ENCODE data around the gene PDE11A. TPM values are rescaled to one million over a fixed set of nuclear protein-coding genes. Genes with fewer than 3 reads are reported as not detected.

The PDE11A gene
- total and polyA plus RNA-seq, 2 donors from 2014 or later = 0.58 to 0.82 TPM

- H3K9me3 ChIP-seq (ENCODE audit: control insufficient read depth in 2 of 3, insufficient read depth in 1 of 3, low read length in 3 of 3) = no peaks in the 10 kb centered on the region
- no peaks in the 10 kb centered on the region for H3K36me3 ChIP-seq (ENCODE audit: control insufficient read depth in 2 of 3, insufficient read depth in 3 of 3, low read length in 3 of 3)
- no peak for TF ChIP-seq CTCF (IDR thresholded peaks at IDR 0.05; ENCODE audit: borderline replicate concordance, extremely low read depth, insufficient read depth)
- FAIRE-seq = no peak
- no peak overlapping the region for H3K9ac ChIP-seq (ENCODE audit: low read length in 3 of 3)
- DNase-seq = no peak
- intact Hi-C loops (cut with DNase I) = no loop called here
- H3K27me3 ChIP-seq (ENCODE audit: control insufficient read depth, insufficient read depth, low read length) = no peaks in the 10 kb centered on the region
- peaks cover 0 to 2% (median 0%) of the 10 kb centered on the region in 3 donors for H3K4me1 ChIP-seq (ENCODE audit: control insufficient read depth in 2 of 3, insufficient read depth in 2 of 3, low read depth in 1 of 3, low read length in 3 of 3)
- no peak overlapping the region for H3K4me3 ChIP-seq (ENCODE audit: low read length in 3 of 3)
- no peak overlapping the region for H3K27ac ChIP-seq (ENCODE audit: low read depth in 2 of 2, low read length in 2 of 2)
Observed at GRCh38 chr2:177747384-177747783, 325.2 kb downstream of the PDE11A start.

- Histone ChIP-seq H3K27me3 (ENCODE audit: control insufficient read depth, insufficient read depth, low read length) (no peaks in the 10 kb centered on the region), H3K36me3 (ENCODE audit: control insufficient read depth in 2 of 3, insufficient read depth in 3 of 3, low read length in 3 of 3) (no peaks in the 10 kb centered on the region), H3K4me3 (ENCODE audit: low read length in 3 of 3) (no peak overlapping the region), H3K9ac (ENCODE audit: low read length in 3 of 3) (no peak overlapping the region), H3K27ac (ENCODE audit: low read depth in 2 of 2, low read length in 2 of 2) (no peak overlapping the region), H3K4me1 (ENCODE audit: control insufficient read depth in 2 of 3, insufficient read depth in 2 of 3, low read depth in 1 of 3, low read length in 3 of 3) (peaks cover 0 to 4% (median 0%) of the 10 kb centered on the region in 3 donors), H3K9me3 (ENCODE audit: control insufficient read depth in 2 of 3, insufficient read depth in 1 of 3, low read length in 3 of 3) (no peaks in the 10 kb centered on the region)
- no peak for TF ChIP-seq CTCF (IDR thresholded peaks at IDR 0.05; ENCODE audit: borderline replicate concordance, extremely low read depth, insufficient read depth)
- no peak for DNase-seq
- no peak for FAIRE-seq
- intact Hi-C loops (cut with DNase I) = no loop called here
Observed at GRCh38 chr2:177746358-177746757, 326.2 kb downstream of the PDE11A start.

GRCh38 chr2:177745531-177745930, 327.0 kb downstream of the PDE11A start:
- Histone ChIP-seq H3K9ac (ENCODE audit: low read length in 3 of 3) (no peak overlapping the region), H3K27ac (ENCODE audit: low read depth in 2 of 2, low read length in 2 of 2) (no peak overlapping the region), H3K4me1 (ENCODE audit: control insufficient read depth in 2 of 3, insufficient read depth in 2 of 3, low read depth in 1 of 3, low read length in 3 of 3) (peaks cover 0 to 7% (median 0%) of the 10 kb centered on the region in 3 donors), H3K4me3 (ENCODE audit: low read length in 3 of 3) (no peak overlapping the region), H3K27me3 (ENCODE audit: control insufficient read depth, insufficient read depth, low read length) (no peaks in the 10 kb centered on the region), H3K9me3 (ENCODE audit: control insufficient read depth in 2 of 3, insufficient read depth in 1 of 3, low read length in 3 of 3) (no peaks in the 10 kb centered on the region), H3K36me3 (ENCODE audit: control insufficient read depth in 2 of 3, insufficient read depth in 3 of 3, low read length in 3 of 3) (no peaks in the 10 kb centered on the region)
- FAIRE-seq (no peak), DNase-seq (no peak)
- TF ChIP-seq CTCF (IDR thresholded peaks at IDR 0.05; ENCODE audit: borderline replicate concordance, extremely low read depth, insufficient read depth) = no peak
- intact Hi-C loops (cut with DNase I) = no loop called here

GRCh38 chr2:177742851-177743250, 329.7 kb downstream of the PDE11A start:
- no peak for TF ChIP-seq CTCF (IDR thresholded peaks at IDR 0.05; ENCODE audit: borderline replicate concordance, extremely low read depth, insufficient read depth)
- intact Hi-C loops (cut with DNase I) = no loop called here
- H3K27ac ChIP-seq (ENCODE audit: low read depth in 2 of 2, low read length in 2 of 2) = no peak overlapping the region
- no peak overlapping the region for H3K9ac ChIP-seq (ENCODE audit: low read length in 3 of 3)
- H3K4me3 ChIP-seq (ENCODE audit: low read length in 3 of 3) = no peak overlapping the region
- no peaks in the 10 kb centered on the region for H3K36me3 ChIP-seq (ENCODE audit: control insufficient read depth in 2 of 3, insufficient read depth in 3 of 3, low read length in 3 of 3)
- H3K27me3 ChIP-seq (ENCODE audit: control insufficient read depth, insufficient read depth, low read length) = no peaks in the 10 kb centered on the region
- FAIRE-seq (no peak), DNase-seq (peak in 2 of 5 donors; percentile 66 to 83)
- peaks cover 0 to 7% (median 0%) of the 10 kb centered on the region in 3 donors for H3K4me1 ChIP-seq (ENCODE audit: control insufficient read depth in 2 of 3, insufficient read depth in 2 of 3, low read depth in 1 of 3, low read length in 3 of 3)
- no peaks in the 10 kb centered on the region for H3K9me3 ChIP-seq (ENCODE audit: control insufficient read depth in 2 of 3, insufficient read depth in 1 of 3, low read length in 3 of 3)

Measured in kidney (tissue), 14 donors.